GM19467 (cell line): ENCODE data around the gene CPTP.
"Not testable (repeated sequence)": the region's sequence is repeated elsewhere in the genome, so short reads cannot be mapped to it uniquely, and the experiment has no call there.

Experiments used
- ATAC-seq: cut with Tn5 transposase; IDR thresholded peaks from one replicate; pipeline ENCODE4 v1.9.1; 2021; ENCODE audit warnings: mild to moderate bottlenecking, moderate library complexity; ENCODE audit not compliant: unreplicated experiment

CPTP gene

DNA sequence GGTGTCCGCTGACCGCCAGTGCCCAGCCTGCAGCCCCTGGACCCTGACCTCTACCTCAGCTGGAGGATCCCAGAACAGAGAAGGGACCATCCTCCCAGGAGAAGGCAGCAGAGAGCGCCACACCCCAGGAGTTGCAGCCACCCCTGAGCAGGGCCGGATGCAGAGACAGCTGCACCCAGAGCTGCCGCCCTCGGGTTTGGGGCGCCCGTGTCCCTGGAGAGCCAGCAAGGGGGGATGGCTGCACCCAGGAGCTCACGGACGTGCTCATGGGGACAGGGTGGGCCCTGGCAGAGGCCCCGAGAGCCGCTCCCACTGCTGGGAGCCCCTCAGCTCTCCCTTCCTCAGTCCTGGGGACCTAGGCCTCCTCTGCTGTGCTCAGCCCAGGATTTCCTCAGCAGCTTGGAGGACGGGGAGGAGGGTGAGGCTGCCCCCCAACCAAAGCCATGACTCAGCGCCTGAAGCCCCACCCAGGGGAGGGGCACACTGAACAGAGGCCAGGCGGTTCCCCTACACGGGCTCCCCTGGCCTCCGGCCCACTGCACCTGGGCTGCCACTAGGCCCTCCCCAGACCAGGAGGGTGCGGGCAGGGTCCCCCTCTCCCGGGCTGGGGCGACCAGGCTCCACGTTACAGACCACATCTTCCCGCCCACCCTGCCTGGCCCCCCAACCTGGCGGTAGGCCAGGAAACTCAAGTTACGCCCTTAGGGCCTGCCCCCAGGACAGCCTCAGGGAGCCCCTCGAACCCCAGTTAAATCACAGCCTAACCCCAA, 19.1 kb upstream of the CPTP start:
- no peak for ATAC-seq

DNA sequence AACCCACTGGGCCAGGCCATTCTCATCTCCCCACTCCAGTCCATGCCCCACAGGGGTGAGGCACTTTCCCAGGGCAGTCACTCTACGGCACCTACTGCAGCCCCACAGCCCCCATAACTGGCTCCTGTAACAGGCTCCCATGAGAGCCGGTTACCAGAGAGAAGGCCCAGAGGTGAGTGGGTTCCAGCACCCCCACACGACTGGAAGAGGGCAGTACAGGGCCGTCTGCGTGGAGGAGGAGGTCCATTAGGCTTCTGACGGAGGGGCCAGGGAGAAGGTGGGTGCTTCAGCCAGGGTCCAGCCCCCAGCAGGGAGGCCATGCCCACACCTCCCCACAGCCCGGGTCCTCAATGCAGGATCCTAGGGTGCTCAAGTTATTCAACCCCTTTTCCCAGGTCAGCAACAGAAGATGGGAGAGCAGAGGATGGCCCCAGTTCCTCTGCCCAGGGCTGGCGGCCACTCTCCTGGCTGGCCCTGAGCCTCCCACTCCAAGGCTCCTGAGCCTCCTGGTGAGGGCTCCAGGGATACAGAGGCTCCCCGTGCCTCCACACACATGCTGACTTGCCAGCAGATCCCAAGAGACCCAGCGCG, 18.4 kb upstream of the CPTP start:
- ATAC-seq, result no peak

DNA sequence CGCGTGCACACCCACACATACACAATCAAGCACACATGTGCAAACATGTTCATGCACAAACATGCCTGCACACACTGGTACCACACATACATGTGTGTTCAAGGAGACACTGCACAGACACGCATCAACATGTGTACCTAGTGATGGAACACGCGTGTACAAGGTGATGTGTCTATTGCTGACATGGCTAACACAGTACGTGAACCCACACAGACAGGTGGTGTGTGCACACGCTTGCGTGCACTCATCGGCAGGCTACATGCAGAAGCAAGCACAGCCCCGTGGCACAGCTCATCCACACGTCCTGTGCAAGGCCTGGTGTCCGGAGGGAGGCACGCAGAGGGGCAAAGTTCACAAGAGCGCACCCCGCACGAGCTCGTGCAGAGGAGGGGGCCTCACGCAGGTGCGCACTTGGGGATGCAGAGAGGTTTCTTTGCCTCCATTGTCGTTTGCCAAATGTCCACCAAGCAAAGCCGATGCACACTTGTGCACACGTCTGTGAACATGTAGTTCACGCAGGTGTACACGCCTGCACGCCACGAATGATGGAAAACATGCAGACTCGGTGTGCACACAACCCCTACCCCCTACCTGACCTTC, 17.8 kb upstream of the CPTP start:
- no peak for ATAC-seq

DNA sequence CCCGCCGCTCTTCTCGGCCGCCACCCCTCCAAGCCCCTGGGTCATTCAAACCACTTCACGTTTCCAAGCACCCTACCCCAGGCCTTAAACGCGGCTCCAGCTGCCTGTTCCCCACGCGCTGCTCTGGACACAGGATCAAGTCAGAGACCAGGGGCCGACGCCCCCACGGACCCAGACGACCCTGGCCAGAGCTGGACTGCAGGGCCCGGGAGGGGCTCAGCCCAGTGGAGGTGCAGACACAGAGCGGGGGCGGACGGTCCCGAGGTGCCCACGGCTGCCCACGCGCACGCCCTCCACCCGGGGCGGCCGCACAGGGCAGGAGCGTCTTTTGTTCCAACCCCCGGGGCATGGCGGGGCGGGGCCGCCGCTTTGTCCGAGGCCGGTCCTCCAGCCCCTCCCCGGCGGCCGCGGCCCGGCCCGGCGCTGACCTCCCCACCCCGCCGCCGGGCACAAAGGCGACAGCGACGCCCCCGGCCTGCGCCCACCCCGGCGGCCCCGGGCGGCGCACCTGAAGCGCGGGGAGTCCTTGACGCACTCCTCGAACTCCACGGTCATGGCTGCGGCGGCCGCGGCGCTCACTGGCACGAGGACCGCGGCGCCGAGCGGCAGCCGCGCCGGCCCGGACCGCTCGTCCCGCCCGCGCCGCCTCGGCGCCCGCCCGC, 17.2 kb upstream of the CPTP start:
- ATAC-seq, result peak; percentile 2

DNA sequence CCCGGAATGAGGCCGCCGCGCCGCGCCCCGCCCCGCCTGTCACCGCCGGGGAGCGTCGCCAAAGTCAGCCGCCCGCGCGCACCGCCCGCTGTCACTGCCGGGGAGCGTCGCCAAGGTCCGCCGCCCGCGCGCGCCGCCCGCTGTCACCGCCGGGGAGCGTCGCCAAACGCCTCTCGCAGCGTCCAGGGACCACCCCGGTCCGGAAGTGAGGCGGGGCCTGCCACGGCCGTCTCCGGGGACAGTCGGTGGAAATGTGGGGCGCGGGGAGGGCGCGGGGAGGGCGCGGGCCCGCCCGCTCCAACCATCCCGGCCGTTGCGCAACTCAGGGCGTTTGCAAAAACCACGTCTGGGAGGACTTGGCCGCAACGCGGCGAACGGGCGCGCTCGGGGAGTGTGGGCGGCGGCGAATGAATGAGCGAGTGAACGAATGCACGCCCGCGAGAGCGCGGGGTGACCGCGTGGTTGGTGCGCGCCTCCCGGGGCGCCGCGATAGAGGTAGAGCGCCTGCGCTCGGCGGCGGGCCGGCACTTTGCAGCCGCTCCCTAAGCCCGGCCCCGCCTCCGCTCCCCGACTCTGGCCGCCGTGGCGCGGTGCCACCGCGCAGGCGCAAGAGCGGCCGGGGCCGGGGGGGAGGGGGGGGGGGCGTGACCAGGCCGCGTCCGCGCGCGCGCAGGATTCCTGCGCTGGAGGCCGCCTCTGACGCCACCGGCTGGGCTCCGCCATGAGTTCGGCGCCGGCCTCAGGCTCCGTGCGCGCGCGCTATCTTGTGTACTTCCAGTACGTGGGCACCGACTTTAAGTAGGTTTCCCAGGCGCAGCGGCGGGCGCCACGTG, 16.5 kb upstream of the CPTP start, which contains the start of the genes ACAP3 and PUSL1:
Gene ACAP3, minus strand, starts transcription at position 8 of the 833 bp plus-strand sequence. CDS start 115 bp downstream, outside the sequence.
Gene PUSL1, plus strand, starts transcription at position 675 of the 833 bp plus-strand sequence. Its CDS starts 47 bp downstream, at position 722.
- ATAC-seq, result peak; percentile 53

DNA sequence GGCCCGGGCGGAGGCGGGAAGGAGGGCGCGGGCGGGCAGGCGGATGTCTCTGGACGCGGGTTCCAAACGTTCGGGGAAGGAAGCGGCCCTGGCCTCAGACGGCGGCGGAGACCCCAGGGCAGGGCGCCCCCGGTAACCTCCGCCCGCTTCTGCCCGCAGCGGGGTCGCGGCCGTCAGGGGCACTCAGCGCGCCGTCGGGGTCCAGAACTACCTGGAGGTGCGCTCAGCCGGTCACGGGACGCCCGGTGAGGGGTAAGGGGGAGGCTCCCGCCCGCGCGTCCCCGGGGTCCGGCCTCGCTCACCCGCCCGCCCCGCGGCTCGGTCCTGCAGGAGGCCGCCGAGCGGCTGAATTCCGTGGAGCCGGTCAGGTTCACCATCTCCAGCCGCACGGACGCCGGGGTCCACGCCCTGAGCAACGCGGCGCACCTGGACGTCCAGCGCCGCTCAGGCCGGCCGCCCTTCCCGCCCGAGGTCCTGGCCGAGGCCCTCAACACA, 15.8 kb upstream of the CPTP start:
- peak; percentile 0 for ATAC-seq

DNA sequence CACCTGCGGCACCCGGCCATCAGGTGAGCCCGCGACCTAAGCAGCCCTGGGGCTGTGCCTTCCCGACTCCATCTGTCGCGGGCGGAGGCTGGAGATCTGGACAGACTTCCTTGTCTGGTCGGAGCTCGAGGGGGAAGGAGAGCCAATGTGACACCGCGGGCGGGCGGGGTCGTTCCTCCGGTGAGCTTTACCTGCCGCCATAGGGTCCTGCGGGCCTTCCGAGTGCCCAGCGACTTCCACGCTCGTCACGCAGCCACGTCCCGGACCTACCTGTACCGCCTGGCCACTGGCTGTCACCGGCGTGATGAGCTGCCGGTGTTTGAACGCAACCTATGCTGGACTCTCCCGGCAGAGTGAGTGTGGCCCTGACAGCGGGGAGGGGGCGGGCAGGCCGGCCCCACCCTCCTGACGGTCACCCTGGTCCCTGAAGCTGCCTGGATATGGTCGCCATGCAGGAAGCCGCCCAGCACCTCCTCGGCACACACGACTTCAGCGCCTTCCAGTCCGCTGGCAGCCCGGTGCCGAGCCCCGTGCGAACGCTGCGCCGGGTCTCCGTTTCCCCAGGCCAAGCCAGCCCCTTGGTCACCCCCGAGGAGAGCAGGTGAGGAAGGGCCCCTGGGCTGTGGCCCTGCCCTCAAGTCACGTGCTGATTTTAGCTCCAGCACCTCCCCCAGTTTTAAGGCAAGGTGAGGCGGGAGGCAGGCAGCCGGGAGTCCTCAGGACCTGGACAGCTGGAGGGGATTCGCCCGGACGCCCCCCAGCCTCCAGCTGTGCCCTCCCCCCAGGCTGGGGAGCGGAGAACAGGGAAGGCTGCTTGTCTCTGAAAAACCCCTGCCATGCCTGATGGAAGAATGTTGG, 15.1 kb upstream of the CPTP start:
- ATAC-seq, result no peak

DNA sequence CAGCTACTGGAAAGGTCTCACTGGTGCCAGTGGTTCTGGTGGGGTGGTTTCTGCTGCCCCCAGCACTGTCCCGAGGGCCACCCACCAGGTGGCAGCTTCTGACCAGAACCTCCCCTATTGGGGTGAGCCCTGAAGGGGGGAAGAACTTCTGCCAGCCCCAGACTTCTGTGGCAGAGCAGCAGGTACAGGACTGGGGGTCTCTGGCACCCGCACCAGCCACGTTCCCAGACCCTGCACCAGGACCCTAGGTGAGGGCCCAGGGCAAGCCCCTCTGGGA, 14.6 kb upstream of the CPTP start:
- ATAC-seq, result no peak

DNA sequence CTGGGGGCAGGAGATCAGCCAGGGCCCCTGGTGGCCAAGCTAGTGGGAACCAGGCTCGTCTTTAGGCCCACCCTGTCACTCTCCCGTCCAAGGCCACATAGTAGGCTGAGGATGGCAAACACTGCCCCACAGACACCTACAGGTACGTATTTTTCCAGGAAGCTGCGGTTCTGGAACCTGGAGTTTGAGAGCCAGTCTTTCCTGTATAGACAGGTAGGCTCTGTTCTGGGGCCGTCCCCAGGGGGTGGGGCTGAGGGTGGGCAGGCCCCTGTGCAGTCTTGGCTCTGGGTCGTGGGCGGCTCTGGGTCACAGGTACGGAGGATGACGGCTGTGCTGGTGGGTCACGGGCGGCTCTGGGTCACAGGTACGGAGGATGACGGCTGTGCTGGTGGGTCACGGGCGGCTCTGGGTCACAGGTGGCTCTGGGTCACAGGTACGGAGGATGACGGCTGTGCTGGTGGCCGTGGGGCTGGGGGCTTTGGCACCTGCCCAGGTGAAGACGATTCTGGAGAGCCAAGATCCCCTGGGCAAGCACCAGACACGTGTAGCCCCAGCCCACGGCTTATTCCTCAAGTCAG, 14.0 kb upstream of the CPTP start:
- ATAC-seq, result no peak

DNA sequence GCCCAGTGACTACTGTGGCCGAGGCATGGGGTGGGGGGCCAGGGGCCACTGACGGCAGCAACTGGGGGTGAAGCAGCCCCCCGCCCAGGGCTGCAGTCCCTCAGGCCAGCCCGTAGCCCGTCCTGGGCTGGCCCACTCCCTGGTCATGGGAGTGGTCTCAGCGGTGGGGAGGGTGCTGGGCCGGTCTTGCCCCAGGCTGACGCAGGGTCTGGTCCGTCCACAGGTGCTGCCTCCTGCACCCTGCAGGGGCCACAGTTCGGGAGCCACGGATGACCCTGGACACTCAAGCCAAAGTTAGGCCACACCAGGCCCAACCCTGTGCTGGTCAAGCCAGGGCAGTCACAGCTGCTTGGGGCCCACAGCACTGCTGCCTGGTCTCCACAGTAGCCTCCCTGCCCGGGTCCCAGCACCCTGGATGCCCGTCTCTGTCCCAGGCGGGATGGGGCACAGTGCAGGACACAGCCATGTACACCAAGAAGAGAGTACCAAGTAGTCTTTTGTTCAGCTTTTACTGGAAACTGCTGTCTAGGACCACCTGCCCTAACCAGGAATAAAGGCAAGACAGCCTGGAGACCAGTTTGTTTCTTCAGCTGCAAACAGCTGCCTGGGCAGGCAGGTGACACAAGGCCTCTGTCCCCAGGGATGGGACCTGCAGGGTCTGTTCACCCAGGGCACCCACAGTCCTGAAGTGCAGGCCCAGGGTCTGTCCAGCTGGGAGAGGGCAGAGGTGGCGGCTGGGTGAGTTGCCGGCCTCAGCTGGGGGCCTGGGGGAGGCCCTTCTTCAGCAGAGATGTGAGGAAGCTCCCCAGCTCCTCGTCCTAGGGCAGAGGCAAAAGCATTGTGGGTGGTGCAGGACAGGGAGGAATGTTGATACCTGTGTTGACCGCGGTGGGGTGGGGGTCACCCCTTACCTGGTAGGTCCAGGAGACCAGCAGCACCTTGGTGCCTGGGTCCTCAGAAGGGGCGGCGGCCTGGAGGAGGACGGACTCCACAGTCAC, 13.2 kb upstream of the CPTP start:
- no peak for ATAC-seq

DNA sequence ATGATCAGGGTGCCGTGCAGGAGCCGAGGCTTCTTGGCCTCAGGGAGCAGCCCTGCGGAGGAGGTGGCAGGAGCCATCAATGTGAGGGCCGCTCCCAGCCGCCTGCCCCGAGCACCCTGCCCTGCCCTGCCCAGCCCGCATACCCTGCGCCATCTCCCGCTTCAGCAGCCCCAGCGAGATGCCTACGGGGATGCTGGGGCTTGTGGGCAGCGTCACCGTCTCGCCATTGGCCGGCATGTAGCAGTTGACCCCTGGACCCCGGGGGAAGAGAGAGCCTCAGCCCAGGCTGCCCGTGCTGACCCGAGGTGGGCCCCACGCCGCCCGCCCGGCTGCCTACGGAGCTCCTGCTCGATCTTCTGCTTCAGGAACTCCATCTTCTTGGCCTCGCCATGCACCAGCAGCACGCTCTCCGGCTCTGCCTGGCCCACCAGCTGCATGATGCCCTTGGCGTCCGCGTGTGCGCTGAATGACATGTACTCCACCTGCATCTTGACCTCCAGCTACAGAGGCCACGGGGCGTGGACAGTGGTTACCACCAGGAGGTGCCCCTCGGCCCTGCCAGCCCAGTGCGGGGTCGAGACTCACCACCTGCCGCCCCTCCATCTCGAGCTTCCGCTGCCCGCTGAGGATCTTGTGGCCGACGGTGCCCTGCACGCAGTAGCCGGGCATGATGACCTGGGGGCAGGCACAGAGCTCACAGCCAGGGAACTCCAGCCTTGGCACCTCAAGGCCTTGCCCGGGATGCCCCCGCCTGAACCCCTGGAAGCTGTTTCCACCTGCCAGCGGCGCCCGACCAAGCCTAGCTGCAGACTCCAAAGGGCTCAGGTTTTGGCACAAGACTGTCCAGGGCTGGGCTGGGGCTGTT, 11.9 kb upstream of the CPTP start:
- ATAC-seq, result no peak

DNA sequence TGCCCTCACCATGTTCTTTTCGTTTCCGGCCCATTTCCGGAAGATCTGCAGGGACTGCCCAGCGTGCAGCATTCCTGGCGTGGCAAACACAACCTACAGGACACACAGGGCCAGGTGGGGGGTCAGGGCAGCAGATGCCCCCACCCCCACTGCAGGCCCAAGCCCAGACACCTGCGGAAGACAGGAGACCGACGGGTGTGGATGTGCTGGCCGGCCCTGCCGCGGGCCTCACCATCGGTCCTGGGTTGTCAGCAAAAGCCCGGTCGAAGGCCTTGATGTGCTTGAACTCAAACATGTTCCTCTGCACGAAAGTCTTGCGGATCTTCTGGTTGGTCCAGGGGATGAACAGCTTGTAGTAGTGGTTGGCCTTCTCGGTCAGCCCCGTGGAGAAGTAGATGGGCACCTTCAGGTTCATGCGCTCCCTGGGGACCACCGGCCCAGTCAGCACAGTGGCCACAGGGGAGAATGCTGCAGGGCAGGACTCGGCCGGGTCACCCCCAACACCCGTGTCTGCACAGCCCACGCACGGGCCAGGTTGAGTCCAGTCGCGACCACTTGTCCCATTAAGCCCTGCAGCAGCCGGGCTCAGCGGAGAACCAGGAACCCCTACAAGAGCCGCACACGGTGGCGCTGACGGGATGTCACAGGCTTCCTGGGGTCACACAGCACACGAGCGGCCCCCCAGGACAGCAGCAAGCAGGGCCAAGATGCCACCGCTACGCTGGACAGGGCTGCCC, 10.9 kb upstream of the CPTP start:
- ATAC-seq, result no peak

DNA sequence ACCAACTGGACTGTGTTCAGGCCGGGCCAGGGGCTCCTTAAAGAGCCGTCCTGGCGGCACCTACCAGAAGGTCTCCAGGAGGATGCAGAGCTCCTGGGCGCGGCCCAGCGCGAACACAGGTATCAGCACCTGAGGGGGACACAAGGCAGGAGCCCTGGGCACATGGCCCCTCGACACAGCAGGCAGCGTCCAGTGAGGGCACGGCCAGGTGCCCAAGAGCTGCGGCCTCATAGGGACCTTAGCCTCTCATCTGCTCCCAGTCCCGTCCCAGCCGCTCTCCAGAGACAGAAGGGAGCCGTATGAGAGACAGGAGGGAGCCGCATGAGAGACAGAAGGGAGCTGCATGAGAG, 10.4 kb upstream of the CPTP start:
- ATAC-seq, result no peak

DNA sequence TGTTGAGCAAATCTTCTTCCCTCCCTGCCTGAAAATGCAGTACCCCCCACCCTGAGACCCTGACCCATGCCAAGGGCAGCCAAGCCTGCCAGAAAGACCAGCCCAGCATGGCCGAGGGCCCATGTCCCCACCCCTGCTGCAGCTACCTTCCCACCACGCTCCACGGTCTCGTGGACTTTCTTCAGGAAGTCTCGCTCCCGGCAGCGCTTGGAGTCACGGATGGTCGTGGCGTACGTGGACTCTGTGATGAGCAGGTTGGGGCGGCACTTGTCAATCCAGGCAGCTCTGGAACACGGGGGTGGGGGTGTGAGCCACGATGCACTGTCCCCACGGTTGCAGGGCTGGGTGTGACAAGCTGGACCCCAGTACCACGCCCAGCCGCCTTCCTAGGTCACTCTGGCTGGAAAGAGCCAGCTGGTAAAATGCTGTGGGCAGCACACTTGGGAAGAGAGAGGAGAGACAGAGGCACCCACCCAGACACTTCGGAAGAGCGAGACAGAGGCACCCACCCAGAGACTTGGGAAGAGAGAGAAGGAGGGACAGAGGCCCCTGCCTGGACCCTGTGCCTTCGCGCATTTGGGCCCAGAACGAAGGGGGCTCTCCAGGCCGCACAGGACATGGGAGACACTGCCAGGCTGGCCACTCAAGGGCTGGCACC, 9.8 kb upstream of the CPTP start:
- ATAC-seq, result no peak

DNA sequence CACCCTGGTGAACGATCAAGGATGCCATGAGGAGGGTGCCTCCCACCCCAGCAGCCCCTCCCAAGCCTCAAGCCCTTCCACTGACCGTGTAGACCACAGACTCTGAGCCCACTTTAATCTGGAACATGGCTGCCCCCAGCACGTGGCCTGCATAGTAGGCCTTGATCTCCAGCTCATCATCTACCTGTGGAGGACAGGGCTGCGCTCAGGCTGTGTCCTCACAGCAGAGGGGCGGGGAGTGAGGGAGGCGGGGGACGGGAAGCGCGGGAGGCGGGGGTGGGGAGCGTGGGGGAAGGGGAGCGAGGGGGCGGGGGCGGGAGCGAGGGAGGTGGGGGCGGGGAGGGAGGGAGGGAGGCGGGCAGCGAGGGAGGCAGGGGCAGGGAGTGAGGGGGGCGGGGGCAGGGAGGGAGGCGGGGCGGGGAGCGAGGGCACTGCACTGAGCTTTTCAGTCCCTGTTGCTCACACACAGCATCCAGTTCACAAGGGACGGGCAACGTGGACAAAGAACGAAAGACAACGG, 9.1 kb upstream of the CPTP start:
- ATAC-seq, result no peak

DNA sequence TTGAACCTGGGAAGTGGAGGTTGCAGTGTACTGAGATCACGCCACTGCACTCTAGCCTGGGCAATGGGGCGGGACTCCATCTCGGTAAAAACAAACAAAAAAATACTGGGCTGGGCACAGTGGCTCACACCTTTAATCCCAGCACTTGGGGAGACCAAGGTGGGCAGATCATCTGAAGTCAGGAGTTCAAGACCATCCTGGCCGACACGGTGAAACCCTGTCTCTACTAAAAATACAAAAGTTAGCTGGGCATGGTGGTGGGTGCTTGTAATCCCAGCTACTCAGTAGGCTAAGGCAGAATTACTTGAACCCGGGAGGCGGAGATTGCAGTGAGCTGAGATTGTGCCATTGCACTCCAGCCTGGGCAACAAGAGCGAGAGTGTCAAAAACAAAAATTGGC, 8.4 kb upstream of the CPTP start:
- not testable (repeated sequence) for ATAC-seq
